Measurements from ENCODE around the gene DDX23. TPM values are rescaled to one million over a fixed set of nuclear protein-coding genes. Genes with fewer than 3 reads are reported as not detected.
"Not testable (repeated sequence)": the region's sequence is repeated elsewhere in the genome, so short reads cannot be mapped to it uniquely, and the experiment has no call there.

Gene DDX23
- total RNA-seq, 4 donors from 2014 or later: 56.5 to 74.3 (median 66.9) TPM

DNA sequence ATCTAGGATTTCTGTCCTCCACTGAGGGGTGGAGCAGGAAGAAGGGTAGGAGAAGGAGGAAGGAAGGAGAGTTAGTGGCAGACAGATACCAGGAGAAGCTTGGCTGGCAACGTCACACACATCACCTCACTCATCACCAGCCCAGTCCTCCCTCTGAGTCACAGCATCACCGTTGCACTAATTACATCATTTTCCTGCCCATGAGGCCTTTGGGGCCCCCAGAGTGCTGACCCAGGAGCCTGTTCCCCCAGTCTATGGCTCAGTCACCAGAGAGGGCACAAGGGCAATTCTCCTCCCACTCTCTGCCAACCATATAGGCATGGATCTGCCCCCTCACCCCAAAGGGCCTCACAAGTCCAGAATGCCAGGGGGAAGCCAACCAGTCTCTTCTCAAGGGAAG lies 9.1 kb upstream of the DDX23 start:
- intact Hi-C loops (cut with DNase I; ENCODE audit: low total_unique reads): no loop called here
- no peak overlapping the region for H3K4me3 ChIP-seq (ENCODE audit: low read depth, poor library complexity, severe bottlenecking)
- 36 to 37% methylated on average over 2 of the region's 2 CpGs for WGBS, 2 donors

DNA sequence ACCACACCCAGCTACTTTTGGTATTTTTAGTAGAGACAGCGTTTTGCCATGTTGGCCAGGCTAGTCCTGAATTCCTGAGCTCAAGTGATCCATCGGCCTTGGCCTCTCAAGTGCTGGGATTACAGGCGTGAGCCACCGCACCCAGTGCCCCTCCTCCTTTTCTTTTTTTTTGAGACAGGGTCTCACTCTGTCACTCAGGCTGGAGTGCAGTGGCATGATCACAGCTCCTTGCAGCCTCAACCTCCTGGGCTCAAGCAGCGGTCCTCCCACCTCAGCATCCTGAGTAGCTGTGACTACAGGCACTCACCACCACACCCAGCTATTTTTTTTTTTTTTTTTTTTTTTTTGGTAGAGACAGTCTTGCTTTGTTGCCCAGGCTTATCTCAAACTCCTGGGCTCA lies 8.3 kb upstream of the DDX23 start:
- DNase-seq (ENCODE audit: low spot score in 2 of 2): not testable (repeated sequence)

More for the DNA sequence above, 9.1 kb upstream of the DDX23 start:
- no peak for DNase-seq (ENCODE audit: low spot score in 2 of 2)
- TF ChIP-seq, protein P1, sequence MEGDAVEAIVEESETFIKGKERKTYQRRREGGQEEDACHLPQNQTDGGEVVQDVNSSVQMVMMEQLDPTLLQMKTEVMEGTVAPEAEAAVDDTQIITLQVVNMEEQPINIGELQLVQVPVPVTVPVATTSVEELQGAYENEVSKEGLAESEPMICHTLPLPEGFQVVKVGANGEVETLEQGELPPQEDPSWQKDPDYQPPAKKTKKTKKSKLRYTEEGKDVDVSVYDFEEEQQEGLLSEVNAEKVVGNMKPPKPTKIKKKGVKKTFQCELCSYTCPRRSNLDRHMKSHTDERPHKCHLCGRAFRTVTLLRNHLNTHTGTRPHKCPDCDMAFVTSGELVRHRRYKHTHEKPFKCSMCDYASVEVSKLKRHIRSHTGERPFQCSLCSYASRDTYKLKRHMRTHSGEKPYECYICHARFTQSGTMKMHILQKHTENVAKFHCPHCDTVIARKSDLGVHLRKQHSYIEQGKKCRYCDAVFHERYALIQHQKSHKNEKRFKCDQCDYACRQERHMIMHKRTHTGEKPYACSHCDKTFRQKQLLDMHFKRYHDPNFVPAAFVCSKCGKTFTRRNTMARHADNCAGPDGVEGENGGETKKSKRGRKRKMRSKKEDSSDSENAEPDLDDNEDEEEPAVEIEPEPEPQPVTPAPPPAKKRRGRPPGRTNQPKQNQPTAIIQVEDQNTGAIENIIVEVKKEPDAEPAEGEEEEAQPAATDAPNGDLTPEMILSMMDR (IDR thresholded peaks at IDR 0.05): no peak
- no peak for TF ChIP-seq POLR2A (IDR thresholded peaks at IDR 0.05)

DNA sequence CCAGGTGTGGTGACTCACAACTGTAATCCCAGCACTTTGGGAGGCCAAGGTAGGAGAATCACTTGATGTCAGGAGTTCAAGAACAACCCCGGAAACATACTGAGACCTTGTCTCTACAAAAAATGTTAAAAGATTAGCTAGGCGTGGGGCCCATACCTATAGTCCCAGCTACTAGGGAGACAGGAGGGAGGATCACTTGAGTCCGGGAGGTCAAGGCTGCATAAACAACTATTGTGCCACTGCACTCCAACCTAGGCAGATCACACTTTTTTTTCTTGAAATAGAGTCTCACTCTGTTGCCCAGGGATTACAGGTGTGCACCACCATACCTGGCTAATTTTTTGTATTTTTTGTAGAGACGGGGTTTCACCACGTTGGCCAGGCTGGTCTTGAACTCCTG lies 7.6 kb upstream of the DDX23 start:
- 92 to 95% methylated on average over 5 of the region's 5 CpGs for WGBS, 2 donors
- intact Hi-C loops (cut with DNase I; ENCODE audit: low total_unique reads): loop anchor here (5.0 kb wide), 1 partner anchor 138 kb away; the partner anchor contains the start of gene DDN
- TF ChIP-seq, protein P1 (IDR thresholded peaks at IDR 0.05): no peak
- no peak for TF ChIP-seq POLR2A (IDR thresholded peaks at IDR 0.05)
- H3K4me3 ChIP-seq (ENCODE audit: low read depth, poor library complexity, severe bottlenecking): no peak overlapping the region
- DNase-seq (ENCODE audit: low spot score in 2 of 2): no peak

More for the DNA sequence above, 8.3 kb upstream of the DDX23 start:
- WGBS, 2 donors: 85% methylated on average over 5 of the region's 5 CpGs
- intact Hi-C loops (cut with DNase I; ENCODE audit: low total_unique reads); H3K4me3 ChIP-seq (ENCODE audit: low read depth, poor library complexity, severe bottlenecking): not testable (repeated sequence)

DNA sequence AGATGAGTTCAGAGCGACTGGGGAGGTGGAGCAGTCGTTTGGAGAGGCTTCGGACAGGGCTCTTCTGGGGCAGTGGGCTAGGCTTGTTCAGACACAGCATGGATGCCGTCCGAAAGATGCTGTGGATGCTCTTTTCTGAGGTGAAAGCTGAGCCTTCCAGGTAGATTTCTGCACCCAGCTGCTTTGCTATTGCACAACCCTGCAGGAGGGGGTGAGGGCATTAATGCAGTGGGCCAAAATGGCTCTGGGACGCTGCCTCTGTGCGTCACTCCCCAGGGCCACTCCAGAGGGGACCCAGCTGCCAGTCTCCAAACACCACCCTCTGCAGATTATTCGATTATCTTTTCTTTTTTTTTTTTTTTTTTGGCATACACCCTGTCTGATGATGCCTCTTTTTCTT lies 6.1 kb upstream of the DDX23 start:
- intact Hi-C loops (cut with DNase I; ENCODE audit: low total_unique reads): loop anchor here (5.0 kb wide), 1 partner anchor 139 kb away; the partner anchor contains the start of gene DDN
- no peak for TF ChIP-seq POLR2A (IDR thresholded peaks at IDR 0.05)
- TF ChIP-seq, protein P1 (IDR thresholded peaks at IDR 0.05): no peak
- H3K4me3 ChIP-seq (ENCODE audit: low read depth, poor library complexity, severe bottlenecking): no peak overlapping the region
- 75 to 80% methylated on average over 8 of the region's 8 CpGs for WGBS, 2 donors
- no peak for DNase-seq (ENCODE audit: low spot score in 2 of 2)

DNA sequence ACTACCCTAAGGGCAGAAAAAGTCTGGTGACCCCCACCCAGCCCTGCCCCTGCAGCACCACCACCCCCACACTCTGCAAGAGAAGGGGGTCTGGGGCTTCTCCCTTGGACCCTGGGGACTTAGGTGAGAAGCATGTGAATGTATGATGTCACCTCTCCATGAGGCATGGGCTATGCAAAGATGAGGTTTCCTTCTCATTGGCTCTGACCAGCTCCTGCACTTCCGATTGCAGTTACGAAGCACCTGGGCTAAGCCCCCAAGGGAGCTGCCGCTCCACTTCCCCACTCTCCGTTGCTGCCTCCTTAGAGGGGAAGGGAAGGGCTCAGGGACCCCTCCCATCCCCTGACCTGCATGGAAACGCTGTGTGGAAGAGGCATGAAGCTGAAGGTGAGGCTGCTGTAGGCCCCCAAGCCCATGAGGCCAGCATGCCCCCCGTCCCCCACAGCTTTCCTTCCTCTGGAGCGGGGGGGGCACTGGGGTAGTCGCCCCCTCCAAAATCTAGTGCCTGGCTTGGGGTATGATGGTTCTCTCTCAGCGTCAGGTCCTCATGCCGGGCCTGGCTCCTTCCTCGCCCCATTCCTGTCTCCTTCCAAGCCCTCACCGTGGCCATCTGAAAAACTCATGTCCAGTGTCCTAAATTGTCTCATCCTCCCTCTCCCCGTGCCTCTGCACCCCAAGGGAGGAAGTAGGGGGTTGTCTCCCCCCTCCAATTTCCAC lies 5.5 kb upstream of the DDX23 start:
- TF ChIP-seq, protein P1 (IDR thresholded peaks at IDR 0.05): no peak
- TF ChIP-seq POLR2A (IDR thresholded peaks at IDR 0.05): no peak
- intact Hi-C loops (cut with DNase I; ENCODE audit: low total_unique reads): loop anchor here (5.0 kb wide), 1 partner anchor 140 kb away; the partner anchor contains the start of gene DDN

DNA sequence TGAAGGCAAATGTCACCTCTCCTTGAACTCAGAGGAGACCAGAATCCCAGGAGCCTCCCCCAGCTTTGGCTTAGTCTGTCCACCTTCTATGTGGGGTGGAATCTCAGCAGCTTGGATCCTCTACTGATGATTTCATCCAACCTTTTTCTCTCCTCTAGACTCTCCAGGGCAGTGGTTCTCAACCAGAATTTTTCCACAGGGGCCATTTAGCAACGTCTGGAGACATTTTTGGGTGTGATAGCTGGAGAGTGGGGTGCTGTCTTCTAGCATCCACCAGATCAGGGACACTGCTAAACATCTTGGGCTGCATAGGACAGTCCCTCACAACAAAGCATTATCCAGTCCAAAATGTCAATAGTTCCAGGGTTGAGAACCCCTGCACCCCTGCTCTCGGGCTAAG lies 4.4 kb upstream of the DDX23 start:
- intact Hi-C loops (cut with DNase I; ENCODE audit: low total_unique reads): loop anchor here (5.0 kb wide), 1 partner anchor 141 kb away; the partner anchor contains the start of gene DDN

More for the DNA sequence above, 5.5 kb upstream of the DDX23 start:
- no peak for DNase-seq (ENCODE audit: low spot score in 2 of 2)
- 82 to 88% methylated on average over 13 of the region's 13 CpGs for WGBS, 2 donors
- H3K4me3 ChIP-seq (ENCODE audit: low read depth, poor library complexity, severe bottlenecking): no peak overlapping the region

DNA sequence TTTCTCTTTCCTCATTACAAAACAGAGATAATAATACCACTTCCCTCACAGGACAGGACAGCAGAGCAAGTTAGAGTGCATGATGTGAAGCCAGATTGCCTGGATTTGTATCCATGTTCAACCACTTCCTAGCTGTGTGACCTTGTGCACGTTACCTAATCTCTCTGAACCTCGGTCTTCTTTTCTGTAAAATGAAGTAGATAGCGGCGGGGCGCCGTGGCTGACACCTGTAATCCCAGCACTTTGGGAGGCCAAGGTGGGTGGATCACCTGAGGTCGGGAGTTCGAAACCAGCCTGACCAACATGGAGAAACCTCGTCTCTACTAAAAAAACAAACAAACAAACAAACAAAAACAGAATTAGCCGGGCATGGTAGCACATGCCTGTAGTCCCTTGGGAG lies 3.0 kb upstream of the DDX23 start:
- not testable (repeated sequence) for H3K4me3 ChIP-seq (ENCODE audit: low read depth, poor library complexity, severe bottlenecking); DNase-seq (ENCODE audit: low spot score in 2 of 2)
- WGBS, 2 donors: 90 to 91% methylated on average over 10 of the region's 10 CpGs
- intact Hi-C loops (cut with DNase I; ENCODE audit: low total_unique reads): loop anchor here (5.0 kb wide), 1 partner anchor 142 kb away; the partner anchor contains the start of gene DDN

More for the DNA sequence above, 4.4 kb upstream of the DDX23 start:
- 63 to 74% methylated on average over 2 of the region's 2 CpGs for WGBS, 2 donors
- DNase-seq (ENCODE audit: low spot score in 2 of 2): no peak
- H3K4me3 ChIP-seq (ENCODE audit: low read depth, poor library complexity, severe bottlenecking): no peak overlapping the region
- no peak for TF ChIP-seq POLR2A (IDR thresholded peaks at IDR 0.05)
- TF ChIP-seq, protein P1 (IDR thresholded peaks at IDR 0.05): no peak
